CD4-positive, alpha-beta T cell (primary cell): ENCODE data around the gene KLHL12. TPM values are rescaled to one million over a fixed set of nuclear protein-coding genes. Genes with fewer than 3 reads are reported as not detected.

Source experiments
- ATAC-seq: fragments of 200-7000 bp; cut with Tn5 transposase; one replicate; pipeline ENCODE4 v1.10.0; 2022; ENCODE audit warnings: mild to moderate bottlenecking; ENCODE audit not compliant: poor library complexity
- CTCF ChIA-PET: fragments of 350-600 bp; sonication (Branson Sonifier 250); formaldehyde crosslinking; loops from one replicate; lab custom pipeline; 2021; ENCODE audit warnings: antibody characterized with exemption, inconsistent platforms; lab: Charles Lee
- POLR2A ChIA-PET: fragments of 350-600 bp; sonication (Branson Sonifier 250); formaldehyde crosslinking; loops from one replicate; lab custom pipeline; 2021; ENCODE audit warnings: antibody characterized with exemption, inconsistent platforms; lab: Charles Lee
- DNase-seq, 14 experiments: peaks; one replicate each; pipeline ENCODE4 v3.0.0-alpha.2; 2013 to 2020; ENCODE audit warnings: mixed read lengths in 2 of 14
- H3K27ac ChIP-seq, 2 donors: one replicate each; pipeline versions ENCODE4 v1.5.1 to v1.7.0; 2013; ENCODE audit warnings: low read length in 2 of 2, low read depth in 1 of 2, mild to moderate bottlenecking in 1 of 2
- H3K27me3 ChIP-seq, 2 experiments: 1 replicate in 1 of 2; 2 replicates in 1 of 2; pipeline versions ENCODE4 v1.6.1 to v1.7.0; 2013; ENCODE audit warnings: low read length in 2 of 2, control low read depth in 1 of 2, mild to moderate bottlenecking in 1 of 2, moderate library complexity in 1 of 2; ENCODE audit not compliant: insufficient read depth in 2 of 2, control insufficient read depth in 1 of 2
- H3K36me3 ChIP-seq: one replicate; pipeline ENCODE4 v1.6.1; 2013; ENCODE audit warnings: low read length, control low read depth; ENCODE audit not compliant: insufficient read depth
- H3K4me1 ChIP-seq: one replicate; pipeline ENCODE4 v1.6.1; 2013; ENCODE audit warnings: low read length, control low read depth; ENCODE audit not compliant: insufficient read depth
- H3K4me3 ChIP-seq: one replicate; pipeline ENCODE4 v1.5.1; 2013; ENCODE audit warnings: mild to moderate bottlenecking, low read length, moderate library complexity
- H3K9me3 ChIP-seq, 2 experiments: 1 replicate in 1 of 2; 2 replicates in 1 of 2; pipeline versions ENCODE4 v1.6.1 to v1.7.0; 2013; ENCODE audit warnings: low read length in 2 of 2, mild to moderate bottlenecking in 2 of 2, control low read depth in 1 of 2, moderate library complexity in 1 of 2; ENCODE audit not compliant: control insufficient read depth in 1 of 2, insufficient read depth in 1 of 2
- H3K27ac Mint-ChIP-seq: one replicate; pipeline ENCODE4 v1.8.0; 2020; ENCODE audit warnings: mixed read lengths
- H3K27me3 Mint-ChIP-seq: one replicate; pipeline ENCODE4 v1.8.0; 2021; ENCODE audit warnings: mixed read lengths
- H3K36me3 Mint-ChIP-seq: one replicate; pipeline ENCODE4 v1.8.0; 2021; ENCODE audit warnings: low read depth, mixed read lengths
- H3K4me1 Mint-ChIP-seq: one replicate; pipeline ENCODE4 v1.8.0; 2021; ENCODE audit warnings: low read depth, mixed read lengths
- H3K4me3 Mint-ChIP-seq: one replicate; pipeline ENCODE4 v1.8.0; 2020; ENCODE audit warnings: mild to moderate bottlenecking, mixed read lengths
- H3K9me3 Mint-ChIP-seq: one replicate; pipeline ENCODE4 v1.8.0; 2020; ENCODE audit warnings: mixed read lengths
- CTCF ChIP-seq: fragments of 200-600 bp; IDR thresholded peaks from one replicate; pipeline ENCODE4 v1.8.0; 2022; ENCODE audit warnings: antibody characterized with exemption, mild to moderate bottlenecking
- intact Hi-C, 2 experiments: fragments of 100-400 bp; cut with DNase I in 1 of 2; cut with micrococcal nuclease in 1 of 2; formaldehyde crosslinking; loops; one replicate each; pipeline versions ENCODE4 v1.15.1 to v1.9.0; 2023 to 2025; cut with DNase I, micrococcal nuclease
- total RNA-seq, 174 experiments: library from RNA in 2 of 174; stranded (reverse) in 2 of 174; gene quantifications; one replicate each; pipeline ENCODE4 v1.2.3 and lab custom pipeline; 2021 to 2026

KLHL12 gene
- total RNA-seq, 2 experiments from 2014 or later = 18.5 to 18.6 TPM

- no peaks in the 10 kb centered on the region for H3K4me1 ChIP-seq
- DNase-seq = no peak
- intact Hi-C loops = no loop called here
- ChIA-PET CTCF (no interaction called here), POLR2A (no interaction called here)
- peaks cover 8% of the 10 kb centered on the region for H3K36me3 Mint-ChIP-seq
- no peaks in the 10 kb centered on the region for H3K4me1 Mint-ChIP-seq
- no peak overlapping the region for H3K4me3 ChIP-seq
- H3K9me3 ChIP-seq = no peaks in the 10 kb centered on the region
- H3K9me3 Mint-ChIP-seq = peaks cover 4% of the 10 kb centered on the region
- no peaks in the 10 kb centered on the region for H3K36me3 ChIP-seq
- peaks cover 26% of the 10 kb centered on the region for H3K27me3 Mint-ChIP-seq
- H3K27ac Mint-ChIP-seq = no peak overlapping the region
- no peaks in the 10 kb centered on the region for H3K27me3 ChIP-seq
- TF ChIP-seq CTCF = no peak
- no peak for ATAC-seq
- no peak overlapping the region for H3K4me3 Mint-ChIP-seq
- H3K27ac ChIP-seq = no peak overlapping the region
Measured at GRCh38 chr1:202934755-202935154, 7.7 kb upstream of the KLHL12 start.

DNA sequence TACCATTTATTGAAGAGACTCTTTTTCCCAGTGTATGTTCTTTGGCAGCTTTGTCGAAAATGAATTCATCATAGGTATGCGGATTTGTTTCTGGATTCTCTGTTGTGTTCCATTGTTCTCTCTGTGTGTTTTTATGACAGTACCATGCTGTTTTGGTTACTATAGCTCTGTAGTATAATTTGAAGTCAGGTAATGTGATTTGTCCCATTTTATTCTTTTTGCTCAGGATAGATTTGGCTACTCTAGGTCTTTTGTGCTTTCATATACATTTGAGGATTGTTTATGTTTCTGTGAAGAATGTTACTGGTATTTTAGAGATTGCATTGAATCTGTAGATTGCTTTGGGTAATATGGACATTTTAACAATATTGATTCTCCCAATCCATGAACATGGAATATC, 5.4 kb upstream of the KLHL12 start:
- Histone ChIP-seq H3K9me3 (no peaks in the 10 kb centered on the region), H3K36me3 (no peaks in the 10 kb centered on the region), H3K27ac (no peak overlapping the region), H3K4me1 (peaks cover 3% of the 10 kb centered on the region), H3K4me3 (no peak overlapping the region), H3K27me3 (no peaks in the 10 kb centered on the region)
- no peak overlapping the region for H3K27ac Mint-ChIP-seq
- peaks cover 4% of the 10 kb centered on the region for H3K36me3 Mint-ChIP-seq
- peaks cover 26% of the 10 kb centered on the region for H3K27me3 Mint-ChIP-seq
- ChIA-PET POLR2A (interaction anchor here (0.7 kb wide), 1 partner anchor 22 kb away, joined by 3 read pairs; no protein-coding TSS in a partner anchor), CTCF (no interaction called here)
- intact Hi-C loops = no loop called here
- H3K4me1 Mint-ChIP-seq = peaks cover 4% of the 10 kb centered on the region
- no peak overlapping the region for H3K4me3 Mint-ChIP-seq
- peaks cover 4% of the 10 kb centered on the region for H3K9me3 Mint-ChIP-seq
- no peak for DNase-seq
- ATAC-seq = no peak
- no peak for TF ChIP-seq CTCF

DNA sequence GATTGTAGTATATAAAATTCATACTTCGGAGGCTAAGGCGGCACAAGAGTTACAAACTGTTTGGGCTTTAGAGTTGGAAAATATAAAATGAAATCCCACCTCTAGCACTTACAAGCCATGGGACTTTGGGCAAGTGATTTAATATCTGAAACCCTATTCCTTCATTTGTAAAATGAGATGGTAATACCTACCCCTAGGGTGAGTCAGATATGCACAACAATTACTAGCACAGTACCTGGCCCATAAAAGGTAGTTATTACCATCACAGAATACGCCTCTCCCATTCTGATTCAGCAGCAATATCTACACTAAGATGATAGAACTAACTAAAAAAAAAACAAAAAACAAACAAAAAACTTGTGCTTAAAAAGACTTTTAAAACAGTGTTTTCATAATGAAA, 3.5 kb downstream of the KLHL12 start:
- Histone ChIP-seq H3K27ac (no peak overlapping the region), H3K4me1 (peaks cover 14% of the 10 kb centered on the region), H3K27me3 (no peaks in the 10 kb centered on the region), H3K36me3 (peaks cover 29% of the 10 kb centered on the region), H3K4me3 (no peak overlapping the region), H3K9me3 (no peaks in the 10 kb centered on the region)
- ATAC-seq (no peak), DNase-seq (no peak)
- Mint-ChIP-seq H3K36me3 (peaks cover 60% of the 10 kb centered on the region), H3K4me3 (peak overlapping the region; percentile 18), H3K27ac (no peak overlapping the region), H3K4me1 (peaks cover 42% of the 10 kb centered on the region), H3K27me3 (no peaks in the 10 kb centered on the region), H3K9me3 (no peaks in the 10 kb centered on the region)
- CTCF ChIA-PET = no interaction called here
- no peak for TF ChIP-seq CTCF
- intact Hi-C loops = loop anchor here in 1 of 2 experiments (10.0 kb wide), 1 partner anchor 109 kb away; the partner anchor contains the start of gene PCAT6
- POLR2A ChIA-PET = no interaction called here
